Spleen (tissue), 7 donors: ENCODE data around the gene NTN1.

Experiments used
- POLR2AphosphoS5 ChIP-seq, 3 donors: sonication (generic); formaldehyde crosslinking; IDR thresholded peaks; one replicate each; pipeline ENCODE4 v1.5.1; 2017; ENCODE audit warnings: antibody characterized with exemption in 3 of 3
- TF ChIP-seq, protein P1 (sequence below), 11 experiments: fragments of 200-600 bp in 7 of 11; fragments of 450-650 bp in 4 of 11; sonication (generic) in 4 of 11; IDR thresholded peaks in 8 of 11; conservative IDR thresholded peaks in 3 of 11; 1 replicate in 7 of 11; 2 replicates in 4 of 11; pipeline versions ENCODE4 v1.4.0 to v1.8.0; 2016 to 2021; ENCODE audit warnings: antibody characterized with exemption in 11 of 11, inconsistent platforms in 4 of 11, mild to moderate bottlenecking in 1 of 11
- donor health status: DM: no; HTN: no; CAD: no; lungs with moderate emphysema.
- donor health status: DM: no; HTN: no; CAD: no.
- donor health status: DM: no; HTN: no; CAD: no.

DNA sequence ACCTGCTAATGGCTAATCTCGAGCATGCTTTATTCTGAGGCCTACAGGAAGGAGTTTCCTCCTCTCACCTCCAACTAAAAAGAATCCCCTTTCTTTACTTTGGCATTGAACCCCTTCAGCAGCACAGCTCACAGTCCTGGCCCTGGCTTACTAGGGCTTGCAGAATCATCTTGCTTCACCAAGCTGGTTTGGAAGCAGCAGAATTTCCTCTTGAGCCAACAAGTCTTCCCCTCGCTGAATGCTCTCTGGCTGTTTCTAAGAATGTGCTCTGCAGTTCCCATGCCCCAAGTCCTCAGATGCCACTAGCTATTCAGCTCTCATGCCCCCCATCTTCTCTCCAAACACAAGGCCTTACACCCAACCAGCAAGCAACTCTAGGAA is 271.2 kb downstream of the NTN1 start:
- TF ChIP-seq, protein P1, sequence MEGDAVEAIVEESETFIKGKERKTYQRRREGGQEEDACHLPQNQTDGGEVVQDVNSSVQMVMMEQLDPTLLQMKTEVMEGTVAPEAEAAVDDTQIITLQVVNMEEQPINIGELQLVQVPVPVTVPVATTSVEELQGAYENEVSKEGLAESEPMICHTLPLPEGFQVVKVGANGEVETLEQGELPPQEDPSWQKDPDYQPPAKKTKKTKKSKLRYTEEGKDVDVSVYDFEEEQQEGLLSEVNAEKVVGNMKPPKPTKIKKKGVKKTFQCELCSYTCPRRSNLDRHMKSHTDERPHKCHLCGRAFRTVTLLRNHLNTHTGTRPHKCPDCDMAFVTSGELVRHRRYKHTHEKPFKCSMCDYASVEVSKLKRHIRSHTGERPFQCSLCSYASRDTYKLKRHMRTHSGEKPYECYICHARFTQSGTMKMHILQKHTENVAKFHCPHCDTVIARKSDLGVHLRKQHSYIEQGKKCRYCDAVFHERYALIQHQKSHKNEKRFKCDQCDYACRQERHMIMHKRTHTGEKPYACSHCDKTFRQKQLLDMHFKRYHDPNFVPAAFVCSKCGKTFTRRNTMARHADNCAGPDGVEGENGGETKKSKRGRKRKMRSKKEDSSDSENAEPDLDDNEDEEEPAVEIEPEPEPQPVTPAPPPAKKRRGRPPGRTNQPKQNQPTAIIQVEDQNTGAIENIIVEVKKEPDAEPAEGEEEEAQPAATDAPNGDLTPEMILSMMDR (IDR thresholded peaks at IDR 0.05 in 8 of 11, conservative IDR thresholded peaks at IDR 0.05 in 3 of 11), result peak in 1 of 11 experiments; percentile 19
- TF ChIP-seq POLR2AphosphoS5 (IDR thresholded peaks at IDR 0.05), result no peak
